Neural progenitor cell (in vitro differentiated cells): Measurements from ENCODE around the gene S1PR2. TPM values are rescaled to one million over a fixed set of nuclear protein-coding genes. Genes with fewer than 3 reads are reported as not detected.
"Not testable (repeated sequence)": the region's sequence is repeated elsewhere in the genome, so short reads cannot be mapped to it uniquely, and the experiment has no call there.

Experiments used
- DNase-seq: peaks from one replicate; pipeline ENCODE4 v3.0.0-alpha.2; 2016; ENCODE audit warnings: low spot score
- H2AFZ ChIP-seq: fragments of 200-600 bp; sonication (generic); replicated peaks from 2 replicates; pipeline ENCODE4 v1.6.1; 2016; ENCODE audit warnings: antibody characterized with exemption
- H3F3A ChIP-seq: fragments of 200-600 bp; sonication (generic); 2 replicates; pipeline ENCODE4 v1.6.1; 2016; ENCODE audit warnings: antibody characterized with exemption, low read depth
- H3K27ac ChIP-seq: fragments of 200-600 bp; sonication (generic); 2 replicates; pipeline ENCODE4 v1.5.1; 2016; ENCODE audit warnings: mild to moderate bottlenecking
- H3K27me3 ChIP-seq: fragments of 200-600 bp; sonication (generic); 2 replicates; pipeline ENCODE4 v1.6.1; 2016; ENCODE audit warnings: mild to moderate bottlenecking, moderate library complexity
- H3K36me3 ChIP-seq: fragments of 200-600 bp; sonication (generic); 2 replicates; pipeline ENCODE4 v1.5.1; 2016
- H3K4me1 ChIP-seq: fragments of 200-600 bp; sonication (generic); 2 replicates; pipeline ENCODE4 v1.6.1; 2016; ENCODE audit warnings: mixed run types
- H3K4me2 ChIP-seq: fragments of 200-600 bp; sonication (generic); 2 replicates; pipeline ENCODE4 v1.6.1; 2016
- H3K4me3 ChIP-seq: fragments of 200-600 bp; sonication (generic); 2 replicates; pipeline ENCODE4 v1.5.1; 2016
- H3K79me2 ChIP-seq: fragments of 200-600 bp; sonication (generic); 2 replicates; pipeline ENCODE4 v1.6.1; 2016; ENCODE audit warnings: low read depth
- H3K9ac ChIP-seq: fragments of 200-600 bp; sonication (generic); 2 replicates; pipeline ENCODE4 v1.6.1; 2016
- H3K9me3 ChIP-seq: fragments of 200-600 bp; sonication (generic); 2 replicates; pipeline ENCODE4 v1.5.1; 2016; ENCODE audit warnings: low read depth
- H4K20me1 ChIP-seq: fragments of 200-600 bp; sonication (generic); 2 replicates; pipeline ENCODE4 v1.6.1; 2016; ENCODE audit warnings: low read depth
- H3K27ac Mint-ChIP-seq: 3 replicates; pipeline ENCODE4 v1.8.0; 2021; ENCODE audit warnings: mixed read lengths
- H3K27me3 Mint-ChIP-seq: 2 replicates; pipeline ENCODE4 v1.8.0; 2022; ENCODE audit warnings: low read depth, mild to moderate bottlenecking, inconsistent platforms, moderate library complexity, mixed read lengths; ENCODE audit not compliant: insufficient read depth
- H3K36me3 Mint-ChIP-seq: 3 replicates; pipeline ENCODE4 v1.8.0; 2021; ENCODE audit warnings: mixed read lengths
- H3K4me1 Mint-ChIP-seq: 3 replicates; pipeline ENCODE4 v1.8.0; 2021; ENCODE audit warnings: mixed read lengths
- H3K4me3 Mint-ChIP-seq: 3 replicates; pipeline ENCODE4 v1.8.0; 2021; ENCODE audit warnings: mild to moderate bottlenecking, moderate library complexity, mixed read lengths
- H3K9me3 Mint-ChIP-seq: 3 replicates; pipeline ENCODE4 v1.8.0; 2020; ENCODE audit warnings: mixed read lengths
- EZH2 ChIP-seq: fragments of 200-600 bp; sonication (generic); IDR thresholded peaks from 2 replicates; pipeline ENCODE4 v1.6.1; 2017; ENCODE audit warnings: antibody characterized with exemption, mild to moderate bottlenecking, moderate library complexity
- EZH2phosphoT487 ChIP-seq: fragments of 200-600 bp; sonication (generic); IDR thresholded peaks from 2 replicates; pipeline ENCODE4 v1.6.1; 2017; ENCODE audit warnings: antibody characterized with exemption
- total RNA-seq: library from RNA; depleted of rRNA; stranded (reverse); fragments of >200 nt; gene quantifications from 2 replicates; pipeline ENCODE4 v1.2.3, GENCODE V29; 2015; ENCODE audit warnings: low replicate concordance
- TF ChIP-seq, protein P1 (sequence below): fragments of 200-600 bp; sonication (generic); IDR thresholded peaks from 2 replicates; pipeline ENCODE4 v1.5.1; 2017; ENCODE audit warnings: antibody characterized with exemption, mild to moderate bottlenecking

The S1PR2 gene
- total RNA-seq, 1 donor from 2014 or later, result 8.5 TPM

DNA sequence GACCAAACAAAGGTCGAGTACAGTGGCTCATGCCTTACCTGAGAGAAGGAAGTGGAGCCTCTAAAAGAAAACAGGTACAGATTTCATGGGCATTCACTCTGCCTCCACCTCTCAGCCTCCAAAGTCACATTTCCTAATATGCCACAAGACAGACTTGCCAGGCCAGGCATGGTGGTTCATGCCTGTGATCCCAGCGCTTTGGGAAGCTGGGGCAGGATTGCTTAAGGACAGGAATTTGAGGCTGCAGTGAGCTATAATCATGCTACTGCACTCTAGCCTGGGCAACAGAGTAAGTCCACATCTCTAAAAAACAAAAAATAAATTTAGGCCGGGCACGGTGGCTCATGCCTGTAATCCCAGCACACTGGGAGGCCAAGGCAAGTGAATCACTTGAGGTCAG lies 25.5 kb downstream of the S1PR2 start:
- Histone ChIP-seq H3F3A (no peaks in the 10 kb centered on the region), H4K20me1 (no peaks in the 10 kb centered on the region), H3K27me3 (no peaks in the 10 kb centered on the region), H2AFZ (no peak overlapping the region), H3K4me1 (no peaks in the 10 kb centered on the region), H3K4me3 (no peak overlapping the region), H3K27ac (no peak overlapping the region), H3K9me3 (no peaks in the 10 kb centered on the region), H3K9ac (no peak overlapping the region), H3K36me3 (no peaks in the 10 kb centered on the region), H3K4me2 (no peak overlapping the region), H3K79me2 (no peaks in the 10 kb centered on the region)
- Mint-ChIP-seq H3K9me3 (no peaks in the 10 kb centered on the region), H3K27me3 (no peaks in the 10 kb centered on the region), H3K4me3 (no peak overlapping the region), H3K27ac (no peak overlapping the region), H3K36me3 (no peaks in the 10 kb centered on the region), H3K4me1 (no peaks in the 10 kb centered on the region)
- DNase-seq, result no peak
- TF ChIP-seq EZH2 (no peak), EZH2phosphoT487 (no peak)
- TF ChIP-seq, protein P1, sequence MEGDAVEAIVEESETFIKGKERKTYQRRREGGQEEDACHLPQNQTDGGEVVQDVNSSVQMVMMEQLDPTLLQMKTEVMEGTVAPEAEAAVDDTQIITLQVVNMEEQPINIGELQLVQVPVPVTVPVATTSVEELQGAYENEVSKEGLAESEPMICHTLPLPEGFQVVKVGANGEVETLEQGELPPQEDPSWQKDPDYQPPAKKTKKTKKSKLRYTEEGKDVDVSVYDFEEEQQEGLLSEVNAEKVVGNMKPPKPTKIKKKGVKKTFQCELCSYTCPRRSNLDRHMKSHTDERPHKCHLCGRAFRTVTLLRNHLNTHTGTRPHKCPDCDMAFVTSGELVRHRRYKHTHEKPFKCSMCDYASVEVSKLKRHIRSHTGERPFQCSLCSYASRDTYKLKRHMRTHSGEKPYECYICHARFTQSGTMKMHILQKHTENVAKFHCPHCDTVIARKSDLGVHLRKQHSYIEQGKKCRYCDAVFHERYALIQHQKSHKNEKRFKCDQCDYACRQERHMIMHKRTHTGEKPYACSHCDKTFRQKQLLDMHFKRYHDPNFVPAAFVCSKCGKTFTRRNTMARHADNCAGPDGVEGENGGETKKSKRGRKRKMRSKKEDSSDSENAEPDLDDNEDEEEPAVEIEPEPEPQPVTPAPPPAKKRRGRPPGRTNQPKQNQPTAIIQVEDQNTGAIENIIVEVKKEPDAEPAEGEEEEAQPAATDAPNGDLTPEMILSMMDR, result no peak

DNA sequence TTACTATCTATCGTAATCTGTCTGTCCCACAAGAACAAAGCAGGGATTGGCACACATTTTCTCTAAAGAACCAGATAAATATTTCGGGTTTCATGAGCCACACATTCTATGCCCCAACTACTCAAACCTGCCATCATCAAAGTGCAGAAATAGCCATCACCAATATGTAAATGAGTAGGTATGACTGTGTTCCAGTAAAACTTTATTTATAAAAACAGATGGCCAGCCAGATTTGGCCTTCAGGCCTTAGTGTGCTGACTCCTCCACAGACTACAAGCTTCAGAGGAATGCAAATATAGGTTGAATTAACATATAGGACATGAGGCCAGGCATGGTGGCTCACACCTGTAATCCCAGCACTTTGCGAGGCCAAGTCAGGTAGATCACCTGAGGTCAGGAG lies 27.4 kb downstream of the S1PR2 start:
- H3K9me3 Mint-ChIP-seq, result no peaks in the 10 kb centered on the region
- no peaks in the 10 kb centered on the region for H3K9me3 ChIP-seq
- H3K4me1 Mint-ChIP-seq, result peaks cover 3% of the 10 kb centered on the region
- no peak overlapping the region for H3K27ac Mint-ChIP-seq
- H3K36me3 ChIP-seq, result no peaks in the 10 kb centered on the region
- no peaks in the 10 kb centered on the region for H3F3A ChIP-seq
- no peak overlapping the region for H3K9ac ChIP-seq
- no peak overlapping the region for H3K4me3 Mint-ChIP-seq
- no peak overlapping the region for H2AFZ ChIP-seq
- no peaks in the 10 kb centered on the region for H3K36me3 Mint-ChIP-seq
- TF ChIP-seq, protein P1, result no peak
- no peak for TF ChIP-seq EZH2
- no peak for TF ChIP-seq EZH2phosphoT487
- no peaks in the 10 kb centered on the region for H3K27me3 Mint-ChIP-seq
- no peaks in the 10 kb centered on the region for H3K27me3 ChIP-seq
- no peaks in the 10 kb centered on the region for H3K4me1 ChIP-seq
- DNase-seq, result no peak
- no peaks in the 10 kb centered on the region for H4K20me1 ChIP-seq
- H3K27ac ChIP-seq, result no peak overlapping the region
- H3K4me2 ChIP-seq, result no peak overlapping the region
- H3K4me3 ChIP-seq, result no peak overlapping the region
- no peaks in the 10 kb centered on the region for H3K79me2 ChIP-seq

DNA sequence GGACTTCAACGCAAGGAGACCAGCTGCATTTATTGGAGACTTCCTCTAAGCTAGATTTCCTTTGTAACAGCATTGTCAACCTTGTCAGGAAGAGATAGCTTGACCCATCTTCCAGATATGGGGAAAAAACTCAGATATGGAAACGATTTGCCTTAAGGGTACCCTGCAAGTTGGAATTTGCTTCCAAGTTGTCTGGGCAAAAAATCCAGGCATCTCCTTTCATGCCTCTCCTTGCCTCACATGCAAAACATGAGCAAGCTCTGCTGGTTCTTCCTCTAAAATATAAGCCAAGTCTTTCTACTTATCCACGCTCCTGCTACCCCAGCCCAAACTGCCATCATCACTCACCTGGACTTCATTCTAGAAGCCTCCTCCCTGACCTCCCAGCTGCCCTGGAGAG lies 30.0 kb downstream of the S1PR2 start:
- H3K36me3 Mint-ChIP-seq, result no peaks in the 10 kb centered on the region
- no peaks in the 10 kb centered on the region for H4K20me1 ChIP-seq
- H3K36me3 ChIP-seq, result no peaks in the 10 kb centered on the region
- H3K4me1 Mint-ChIP-seq, result peaks cover 3% of the 10 kb centered on the region
- no peak overlapping the region for H3K27ac ChIP-seq
- H3K79me2 ChIP-seq, result no peaks in the 10 kb centered on the region
- no peak overlapping the region for H3K4me3 Mint-ChIP-seq
- H3K9me3 ChIP-seq, result no peaks in the 10 kb centered on the region
- TF ChIP-seq, protein P1, result no peak
- no peak for TF ChIP-seq EZH2phosphoT487
- H3K27me3 ChIP-seq, result no peaks in the 10 kb centered on the region
- H3K9ac ChIP-seq, result no peak overlapping the region
- no peaks in the 10 kb centered on the region for H3K27me3 Mint-ChIP-seq
- no peak overlapping the region for H3K4me2 ChIP-seq
- no peak overlapping the region for H2AFZ ChIP-seq
- no peaks in the 10 kb centered on the region for H3K9me3 Mint-ChIP-seq
- H3K4me3 ChIP-seq, result no peak overlapping the region
- no peak for DNase-seq
- no peaks in the 10 kb centered on the region for H3F3A ChIP-seq
- H3K4me1 ChIP-seq, result no peaks in the 10 kb centered on the region
- no peak overlapping the region for H3K27ac Mint-ChIP-seq

DNA sequence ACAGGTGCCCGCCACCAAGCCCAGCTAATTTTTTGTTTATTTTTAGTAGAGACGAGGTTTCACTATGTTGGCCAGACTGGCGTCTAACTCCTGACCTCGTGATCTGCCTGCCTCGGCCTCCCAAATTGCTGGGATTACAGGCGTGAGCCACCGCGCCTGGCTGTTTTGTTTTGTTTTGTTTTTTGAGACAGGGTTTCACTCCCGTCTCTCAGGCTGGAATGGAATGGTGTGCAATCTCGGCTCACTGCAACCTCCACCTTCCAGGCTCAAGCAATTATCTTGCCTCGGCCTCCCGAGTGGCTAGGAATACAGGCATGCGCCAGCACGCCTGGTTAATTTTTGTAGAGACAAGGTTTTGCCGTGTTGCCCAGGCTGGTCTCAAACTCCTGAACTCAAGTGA lies 31.0 kb downstream of the S1PR2 start:
- not testable (repeated sequence) for H3K9ac ChIP-seq, H3K27me3 ChIP-seq, DNase-seq, H3K4me3 Mint-ChIP-seq, H3K27ac Mint-ChIP-seq, H3K9me3 ChIP-seq, H3K4me1 ChIP-seq, H3K36me3 ChIP-seq, H3K36me3 Mint-ChIP-seq, H3K27me3 Mint-ChIP-seq, H3K27ac ChIP-seq, H4K20me1 ChIP-seq, H3K4me2 ChIP-seq, H2AFZ ChIP-seq, H3K4me1 Mint-ChIP-seq, H3K79me2 ChIP-seq, H3K9me3 Mint-ChIP-seq, H3K4me3 ChIP-seq, H3F3A ChIP-seq

DNA sequence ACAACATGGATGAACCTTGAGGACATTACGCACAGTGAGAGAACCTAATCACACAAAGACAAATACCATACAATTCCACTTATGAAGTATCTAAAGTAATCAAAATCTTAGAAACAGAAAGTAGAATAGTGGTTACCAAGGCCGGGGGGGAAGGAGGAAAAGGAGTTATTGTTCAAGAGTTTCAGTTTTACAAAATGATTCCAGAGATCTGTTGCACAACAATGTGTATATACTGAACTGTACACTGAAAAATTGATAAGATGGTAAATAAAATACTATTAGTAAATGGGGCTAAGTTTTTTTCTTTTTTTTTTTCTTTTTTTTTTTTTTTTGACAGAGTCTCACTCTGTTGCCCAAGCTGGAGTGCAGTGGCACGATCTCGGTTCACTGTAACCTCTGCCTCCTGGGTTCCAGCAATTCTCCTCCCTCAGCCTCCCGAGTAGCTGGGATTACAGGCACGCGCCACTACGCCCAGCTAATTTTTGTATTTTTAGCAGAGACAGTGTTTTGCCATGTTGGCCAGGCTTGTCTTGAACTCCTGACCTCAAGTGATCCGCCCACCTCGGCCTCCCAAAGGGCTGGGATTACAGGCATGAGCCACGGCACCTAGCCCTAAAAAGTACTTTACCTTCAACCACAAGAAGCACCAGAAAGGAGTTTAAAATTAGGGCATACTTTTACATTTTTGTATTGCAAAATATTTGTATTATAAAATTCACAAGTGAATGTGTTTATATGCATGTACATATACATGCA lies 32.1 kb downstream of the S1PR2 start:
- H3K27ac Mint-ChIP-seq, H4K20me1 ChIP-seq, H3K4me3 Mint-ChIP-seq, H3K9me3 Mint-ChIP-seq, H3K27me3 Mint-ChIP-seq, H3K27me3 ChIP-seq, H3K9me3 ChIP-seq, H3K4me2 ChIP-seq, H3K79me2 ChIP-seq, H3K36me3 Mint-ChIP-seq, H3K4me1 Mint-ChIP-seq, H3F3A ChIP-seq, H2AFZ ChIP-seq, H3K4me1 ChIP-seq, H3K9ac ChIP-seq, H3K27ac ChIP-seq, DNase-seq, H3K36me3 ChIP-seq, H3K4me3 ChIP-seq: not testable (repeated sequence)
